Measurements from ENCODE around the gene DLL1.

The DLL1 gene

GRCh38 chr6:170289951-170290295 lies 955 bp downstream of the DLL1 start:
- peak overlapping the region; percentile 28 for H3K27ac ChIP-seq

DNA sequence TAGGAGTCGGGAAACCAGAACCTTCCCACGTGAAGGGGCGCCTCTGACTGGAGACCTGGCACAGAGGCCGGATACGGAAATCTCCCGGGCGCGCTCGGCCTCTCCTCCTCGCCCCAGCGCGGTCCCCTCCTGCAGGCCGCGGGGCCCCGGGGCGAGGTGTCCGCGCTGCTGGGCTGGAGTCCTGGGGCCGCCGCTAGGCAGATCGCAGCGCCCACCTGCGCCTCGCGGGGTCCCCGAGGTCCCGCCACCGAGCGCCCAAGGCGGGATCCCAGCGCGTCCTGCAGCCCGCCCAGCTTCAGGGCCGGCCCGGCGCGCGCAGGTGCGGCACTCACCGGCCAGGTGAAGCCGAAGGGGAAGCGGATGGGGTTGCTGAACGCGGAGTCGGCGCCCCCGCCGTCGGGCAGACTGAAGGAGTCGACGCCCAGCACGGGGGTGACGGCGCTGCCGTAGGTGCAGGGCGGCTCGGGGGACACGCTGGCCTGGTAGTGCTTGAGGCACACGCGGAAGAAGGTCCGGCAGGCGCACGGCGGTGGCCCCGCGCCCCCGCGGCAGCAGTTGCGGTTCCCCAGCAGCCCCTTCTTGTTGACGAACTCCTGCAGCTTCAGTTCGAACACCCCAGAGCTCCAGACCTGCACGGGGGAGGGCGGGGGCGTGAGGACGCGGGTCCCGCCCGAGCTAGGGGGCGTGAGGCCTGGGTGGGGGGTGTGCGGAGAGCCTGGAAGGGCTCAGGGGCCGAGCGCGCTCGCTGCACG lies 1.5 kb downstream of the DLL1 start:
- TF ChIP-seq, protein P1, sequence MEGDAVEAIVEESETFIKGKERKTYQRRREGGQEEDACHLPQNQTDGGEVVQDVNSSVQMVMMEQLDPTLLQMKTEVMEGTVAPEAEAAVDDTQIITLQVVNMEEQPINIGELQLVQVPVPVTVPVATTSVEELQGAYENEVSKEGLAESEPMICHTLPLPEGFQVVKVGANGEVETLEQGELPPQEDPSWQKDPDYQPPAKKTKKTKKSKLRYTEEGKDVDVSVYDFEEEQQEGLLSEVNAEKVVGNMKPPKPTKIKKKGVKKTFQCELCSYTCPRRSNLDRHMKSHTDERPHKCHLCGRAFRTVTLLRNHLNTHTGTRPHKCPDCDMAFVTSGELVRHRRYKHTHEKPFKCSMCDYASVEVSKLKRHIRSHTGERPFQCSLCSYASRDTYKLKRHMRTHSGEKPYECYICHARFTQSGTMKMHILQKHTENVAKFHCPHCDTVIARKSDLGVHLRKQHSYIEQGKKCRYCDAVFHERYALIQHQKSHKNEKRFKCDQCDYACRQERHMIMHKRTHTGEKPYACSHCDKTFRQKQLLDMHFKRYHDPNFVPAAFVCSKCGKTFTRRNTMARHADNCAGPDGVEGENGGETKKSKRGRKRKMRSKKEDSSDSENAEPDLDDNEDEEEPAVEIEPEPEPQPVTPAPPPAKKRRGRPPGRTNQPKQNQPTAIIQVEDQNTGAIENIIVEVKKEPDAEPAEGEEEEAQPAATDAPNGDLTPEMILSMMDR (conservative IDR thresholded peaks at IDR 0.05) = no peak
- no peak for TF ChIP-seq ZFX (IDR thresholded peaks at IDR 0.05)
- H3K27ac ChIP-seq = peak overlapping the region; percentile 28

More at GRCh38 chr6:170289951-170290295, 955 bp downstream of the DLL1 start:
- TF ChIP-seq, protein P1 (conservative IDR thresholded peaks at IDR 0.05) = no peak
- 0 out of 2 replicates have a peak, but pooled peaks have one; percentile 18 for TF ChIP-seq ZFX (IDR thresholded peaks at IDR 0.05)

DNA sequence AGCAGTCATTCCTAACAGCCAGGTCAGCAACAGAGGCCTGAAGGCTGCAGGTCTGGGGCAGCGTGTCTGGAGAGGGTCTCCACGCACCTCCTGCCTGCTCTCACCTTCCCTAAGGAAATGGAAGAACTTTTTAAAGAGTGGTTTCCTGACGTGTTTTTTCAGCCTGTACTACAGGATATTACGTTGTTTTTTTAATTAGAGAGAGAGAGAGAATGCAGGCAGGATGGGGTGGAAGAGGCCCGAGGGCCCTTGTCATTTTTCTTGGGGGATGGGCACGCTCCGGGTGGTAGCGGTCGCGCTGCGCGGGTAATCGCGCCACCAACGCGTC lies 2.1 kb downstream of the DLL1 start:
- H3K27ac ChIP-seq = no peak overlapping the region
- TF ChIP-seq ZFX (IDR thresholded peaks at IDR 0.05) = no peak
- TF ChIP-seq, protein P1 (conservative IDR thresholded peaks at IDR 0.05) = no peak

GRCh38 chr6:170288091-170288631 lies 2.7 kb downstream of the DLL1 start:
- TF ChIP-seq ZFX (IDR thresholded peaks at IDR 0.05) = no peak
- TF ChIP-seq, protein P1 (conservative IDR thresholded peaks at IDR 0.05) = no peak

DNA sequence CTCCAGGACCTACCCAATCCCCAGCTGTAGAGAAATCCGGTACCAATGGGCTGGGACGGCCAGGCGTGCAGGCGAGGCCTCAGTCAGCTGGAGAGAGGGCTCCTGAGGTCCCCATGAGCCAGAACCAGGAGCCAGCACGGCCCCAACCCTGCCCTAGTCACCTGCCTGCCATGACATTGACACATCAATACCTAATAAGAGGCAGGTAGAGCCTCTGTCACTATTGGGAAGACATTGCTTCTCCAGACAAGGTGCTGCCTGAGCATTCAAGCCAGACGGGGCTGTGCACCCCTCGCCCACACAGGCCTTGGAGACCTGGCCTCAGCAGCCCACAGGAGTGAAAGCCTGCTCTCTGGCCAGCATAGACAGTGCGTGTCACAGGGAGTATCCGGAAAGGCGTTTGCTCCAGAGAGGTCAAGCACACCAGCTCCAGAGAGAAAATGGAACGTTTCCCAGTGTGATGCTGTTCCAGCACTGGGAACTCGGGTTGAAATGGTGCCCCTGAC lies 3.5 kb downstream of the DLL1 start:
- H3K27ac ChIP-seq = no peak overlapping the region
- TF ChIP-seq ZFX (IDR thresholded peaks at IDR 0.05) = no peak
- TF ChIP-seq, protein P1 (conservative IDR thresholded peaks at IDR 0.05) = no peak

More at GRCh38 chr6:170288091-170288631, 2.7 kb downstream of the DLL1 start:
- H3K27ac ChIP-seq = no peak overlapping the region

DNA sequence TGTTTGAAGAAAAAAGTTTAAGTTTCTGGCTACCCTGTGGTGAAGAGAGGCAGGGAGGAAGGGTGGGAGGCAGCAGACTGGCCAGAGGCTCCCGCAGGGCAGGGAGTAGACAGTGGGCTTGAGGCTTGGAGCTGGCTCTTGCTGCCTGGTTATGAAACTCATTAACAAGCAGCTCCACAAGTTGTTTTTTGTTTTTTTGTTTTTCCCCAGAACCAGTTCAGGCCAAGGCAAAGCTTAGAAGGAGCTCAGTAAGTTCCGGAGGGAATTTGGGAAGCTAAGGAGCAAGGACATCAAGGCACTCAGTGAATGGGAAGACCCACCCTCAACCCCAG lies 4.0 kb downstream of the DLL1 start:
- TF ChIP-seq, protein P1 (conservative IDR thresholded peaks at IDR 0.05) = no peak
- TF ChIP-seq ZFX (IDR thresholded peaks at IDR 0.05) = no peak
- no peak overlapping the region for H3K27ac ChIP-seq

DNA sequence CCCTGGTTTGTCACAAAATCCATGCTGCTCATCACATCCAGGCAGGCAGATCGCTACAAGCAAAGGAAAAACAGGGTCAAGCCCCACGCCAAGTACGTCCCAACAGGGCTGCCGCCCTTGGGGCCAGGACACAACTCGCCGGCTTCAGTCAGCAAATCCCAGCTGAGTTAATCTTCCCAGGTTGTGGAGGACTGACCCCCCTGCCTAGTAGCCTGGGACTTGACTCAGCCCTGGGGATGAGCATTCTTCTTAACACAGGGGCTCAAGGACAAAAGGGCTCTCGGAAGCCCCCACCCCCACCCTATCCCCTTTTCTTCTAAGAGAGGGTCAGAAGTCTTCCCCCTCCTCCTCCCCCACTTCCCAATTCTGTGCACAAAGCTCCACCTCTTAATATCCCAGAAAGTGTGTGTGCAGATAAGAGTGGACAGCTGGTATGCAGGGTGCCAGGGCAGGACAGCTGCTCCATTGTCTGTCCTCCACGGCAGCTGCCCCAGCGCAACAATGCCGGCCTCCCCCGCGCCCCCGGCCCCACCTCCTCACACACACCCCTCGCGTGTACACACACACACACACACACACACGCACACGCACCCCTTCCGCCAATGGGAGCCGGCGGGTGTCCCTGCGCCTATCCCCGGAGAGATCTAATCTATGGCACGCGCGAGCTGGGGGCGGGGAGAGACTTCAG lies 4.5 kb downstream of the DLL1 start:
- no peak overlapping the region for H3K27ac ChIP-seq
- TF ChIP-seq, protein P1 (conservative IDR thresholded peaks at IDR 0.05) = no peak
- no peak for TF ChIP-seq ZFX (IDR thresholded peaks at IDR 0.05)

Measured in C4-2B (cell line).